ENCODE results near the gene SLC15A5. TPM values are rescaled to one million over a fixed set of nuclear protein-coding genes. Genes with fewer than 3 reads are reported as not detected.

SLC15A5 gene
- total RNA-seq, 1 donor from 2014 or later: not detected

- H3K4me1 Mint-ChIP-seq (ENCODE audit: unreplicated experiment): no peaks in the 10 kb centered on the region
- H3K27ac Mint-ChIP-seq (ENCODE audit: unreplicated experiment): no peak overlapping the region
- no peak for DNase-seq (ENCODE audit: extremely low spot score, unreplicated experiment)
- no peaks in the 10 kb centered on the region for H3K9me3 Mint-ChIP-seq (ENCODE audit: unreplicated experiment)
- no peak overlapping the region for H3K4me3 Mint-ChIP-seq (ENCODE audit: unreplicated experiment)
- TF ChIP-seq, protein P1, sequence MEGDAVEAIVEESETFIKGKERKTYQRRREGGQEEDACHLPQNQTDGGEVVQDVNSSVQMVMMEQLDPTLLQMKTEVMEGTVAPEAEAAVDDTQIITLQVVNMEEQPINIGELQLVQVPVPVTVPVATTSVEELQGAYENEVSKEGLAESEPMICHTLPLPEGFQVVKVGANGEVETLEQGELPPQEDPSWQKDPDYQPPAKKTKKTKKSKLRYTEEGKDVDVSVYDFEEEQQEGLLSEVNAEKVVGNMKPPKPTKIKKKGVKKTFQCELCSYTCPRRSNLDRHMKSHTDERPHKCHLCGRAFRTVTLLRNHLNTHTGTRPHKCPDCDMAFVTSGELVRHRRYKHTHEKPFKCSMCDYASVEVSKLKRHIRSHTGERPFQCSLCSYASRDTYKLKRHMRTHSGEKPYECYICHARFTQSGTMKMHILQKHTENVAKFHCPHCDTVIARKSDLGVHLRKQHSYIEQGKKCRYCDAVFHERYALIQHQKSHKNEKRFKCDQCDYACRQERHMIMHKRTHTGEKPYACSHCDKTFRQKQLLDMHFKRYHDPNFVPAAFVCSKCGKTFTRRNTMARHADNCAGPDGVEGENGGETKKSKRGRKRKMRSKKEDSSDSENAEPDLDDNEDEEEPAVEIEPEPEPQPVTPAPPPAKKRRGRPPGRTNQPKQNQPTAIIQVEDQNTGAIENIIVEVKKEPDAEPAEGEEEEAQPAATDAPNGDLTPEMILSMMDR (IDR thresholded peaks at IDR 0.05): no peak
- peaks cover 5% of the 10 kb centered on the region for H3K27me3 Mint-ChIP-seq (ENCODE audit: unreplicated experiment)
- H3K36me3 Mint-ChIP-seq (ENCODE audit: unreplicated experiment): no peaks in the 10 kb centered on the region
These were observed 6.4 kb downstream of the SLC15A5 start for GRCh38 chr12:16271062-16271461.

DNA sequence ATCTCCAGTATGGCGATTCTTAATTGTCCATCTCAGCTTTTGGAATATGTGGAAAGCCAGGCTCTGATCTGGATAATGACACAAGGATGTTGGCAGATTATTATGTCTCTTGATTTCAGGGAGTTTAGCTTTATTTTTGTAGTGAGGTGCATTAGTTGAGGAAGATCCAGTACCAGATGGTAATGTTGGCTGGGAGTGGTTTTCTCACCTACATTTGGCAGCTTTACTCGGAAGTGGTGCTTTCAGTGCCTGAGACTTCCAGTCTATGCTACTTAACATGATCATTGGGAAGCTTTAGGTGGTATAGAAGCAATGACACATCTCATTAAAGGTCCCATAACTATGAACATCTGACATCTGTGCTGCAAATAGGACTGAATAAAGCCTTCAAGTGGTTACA lies 7.5 kb downstream of the SLC15A5 start:
- Mint-ChIP-seq H3K27ac (ENCODE audit: unreplicated experiment) (no peak overlapping the region), H3K27me3 (ENCODE audit: unreplicated experiment) (peaks cover 5% of the 10 kb centered on the region), H3K36me3 (ENCODE audit: unreplicated experiment) (no peaks in the 10 kb centered on the region), H3K4me3 (ENCODE audit: unreplicated experiment) (no peak overlapping the region), H3K4me1 (ENCODE audit: unreplicated experiment) (no peaks in the 10 kb centered on the region), H3K9me3 (ENCODE audit: unreplicated experiment) (no peaks in the 10 kb centered on the region)
- TF ChIP-seq, protein P1 (IDR thresholded peaks at IDR 0.05): no peak
- no peak for DNase-seq (ENCODE audit: extremely low spot score, unreplicated experiment)

DNA sequence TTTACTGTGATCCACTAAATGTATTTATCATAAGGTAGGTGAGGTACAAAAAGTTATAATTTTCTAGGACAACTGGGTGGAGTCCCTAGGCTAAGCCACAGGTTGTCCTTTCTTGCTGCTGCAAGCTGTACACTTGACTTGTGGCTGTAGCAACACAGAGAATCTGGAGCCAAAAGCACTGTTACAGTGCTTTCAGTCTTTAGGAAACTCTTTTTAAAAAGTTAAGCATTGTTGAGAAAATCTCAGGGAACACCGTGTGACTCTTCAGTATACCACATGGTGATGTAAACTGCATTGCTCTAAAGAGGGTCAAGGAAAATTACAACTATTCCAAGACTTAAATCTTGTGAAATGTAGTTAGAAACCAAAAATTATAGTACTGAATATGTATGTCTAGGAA lies 11.4 kb downstream of the SLC15A5 start:
- no peak for DNase-seq (ENCODE audit: extremely low spot score, unreplicated experiment)
- Mint-ChIP-seq H3K9me3 (ENCODE audit: unreplicated experiment) (no peaks in the 10 kb centered on the region), H3K4me3 (ENCODE audit: unreplicated experiment) (no peak overlapping the region), H3K36me3 (ENCODE audit: unreplicated experiment) (no peaks in the 10 kb centered on the region), H3K27ac (ENCODE audit: unreplicated experiment) (no peak overlapping the region), H3K27me3 (ENCODE audit: unreplicated experiment) (peaks cover 2% of the 10 kb centered on the region), H3K4me1 (ENCODE audit: unreplicated experiment) (no peaks in the 10 kb centered on the region)
- TF ChIP-seq, protein P1 (IDR thresholded peaks at IDR 0.05): no peak

DNA sequence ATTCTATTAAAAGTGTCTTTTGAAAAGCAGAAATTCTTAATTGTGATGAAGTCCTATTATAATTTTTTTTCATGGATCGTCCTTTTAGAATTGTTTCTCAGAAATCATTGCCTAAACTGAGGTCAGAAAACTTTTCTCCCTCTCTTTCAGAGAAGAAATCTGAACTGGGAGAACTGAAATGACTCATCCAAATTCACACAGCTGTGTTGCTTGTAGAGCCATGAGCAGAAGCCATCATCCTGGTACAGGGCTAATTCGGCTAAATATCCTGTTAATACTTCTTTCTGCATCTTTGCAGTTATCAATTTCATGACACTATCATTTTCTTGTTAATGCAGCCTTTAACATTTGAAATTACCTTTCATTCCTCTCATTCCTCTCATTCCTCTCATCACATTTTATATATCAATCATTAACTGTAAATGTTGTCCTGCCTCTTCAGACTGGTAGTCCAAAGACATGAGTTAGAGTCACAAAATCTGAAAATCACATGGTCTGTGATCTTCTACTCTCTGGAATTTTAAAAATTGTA lies 15.5 kb downstream of the SLC15A5 start:
- H3K27me3 Mint-ChIP-seq (ENCODE audit: unreplicated experiment): no peaks in the 10 kb centered on the region
- no peak for DNase-seq (ENCODE audit: extremely low spot score, unreplicated experiment)
- no peak overlapping the region for H3K4me3 Mint-ChIP-seq (ENCODE audit: unreplicated experiment)
- no peaks in the 10 kb centered on the region for H3K9me3 Mint-ChIP-seq (ENCODE audit: unreplicated experiment)
- no peaks in the 10 kb centered on the region for H3K36me3 Mint-ChIP-seq (ENCODE audit: unreplicated experiment)
- H3K27ac Mint-ChIP-seq (ENCODE audit: unreplicated experiment): no peak overlapping the region
- TF ChIP-seq, protein P1 (IDR thresholded peaks at IDR 0.05): no peak
- no peaks in the 10 kb centered on the region for H3K4me1 Mint-ChIP-seq (ENCODE audit: unreplicated experiment)

DNA sequence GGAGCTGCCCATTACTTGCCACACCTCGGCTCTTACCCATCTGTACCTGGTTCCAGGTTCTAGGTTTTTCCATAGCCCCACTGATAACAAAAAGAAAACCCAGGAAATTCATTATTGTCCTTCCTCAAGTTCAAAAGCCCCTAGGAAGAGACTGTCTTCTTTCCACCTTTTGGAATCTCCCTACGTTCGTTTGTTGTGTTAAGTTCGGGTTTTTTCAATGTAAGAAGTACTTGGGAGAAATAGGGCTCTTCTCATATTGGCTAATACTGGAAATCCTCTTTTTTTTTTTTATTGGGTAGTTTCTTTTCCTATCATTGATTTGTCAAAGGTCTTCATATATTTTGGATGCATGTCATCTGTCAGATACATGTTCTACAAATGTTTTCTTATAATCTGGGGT lies 17.3 kb downstream of the SLC15A5 start:
- H3K27ac Mint-ChIP-seq (ENCODE audit: unreplicated experiment): no peak overlapping the region
- H3K36me3 Mint-ChIP-seq (ENCODE audit: unreplicated experiment): no peaks in the 10 kb centered on the region
- no peaks in the 10 kb centered on the region for H3K27me3 Mint-ChIP-seq (ENCODE audit: unreplicated experiment)
- no peaks in the 10 kb centered on the region for H3K4me1 Mint-ChIP-seq (ENCODE audit: unreplicated experiment)
- no peak overlapping the region for H3K4me3 Mint-ChIP-seq (ENCODE audit: unreplicated experiment)
- DNase-seq (ENCODE audit: extremely low spot score, unreplicated experiment): no peak
- no peaks in the 10 kb centered on the region for H3K9me3 Mint-ChIP-seq (ENCODE audit: unreplicated experiment)
- TF ChIP-seq, protein P1 (IDR thresholded peaks at IDR 0.05): no peak

All from osteocyte (in vitro differentiated cells).